ENCODE measurements around the gene NR2C2.
"Not testable (repeated sequence)": the region's sequence is repeated elsewhere in the genome, so short reads cannot be mapped to it uniquely, and the experiment has no call there.

GRCh38 chr3:14903501-14903900, 43.9 kb upstream of the NR2C2 start:
- TF ChIP-seq ZBTB33 (IDR thresholded peaks at IDR 0.05); CTCF (IDR thresholded peaks at IDR 0.05; ENCODE audit: low read depth, low read length, missing input control); RAD21 (IDR thresholded peaks at IDR 0.05); REST (IDR thresholded peaks at IDR 0.05); YY1 (IDR thresholded peaks at IDR 0.05); SP1 (IDR thresholded peaks at IDR 0.05); TAF1 (conservative IDR thresholded peaks at IDR 0.05); MAX (IDR thresholded peaks at IDR 0.05); JUND (IDR thresholded peaks at IDR 0.05); EGR1 (IDR thresholded peaks at IDR 0.05; ENCODE audit: low read depth in 2 of 2); ATF3 (IDR thresholded peaks at IDR 0.05); GABPA (IDR thresholded peaks at IDR 0.05 in 1 of 2, conservative IDR thresholded peaks at IDR 0.05 in 1 of 2); NR2F2 (IDR thresholded peaks at IDR 0.05); FOXA1 (IDR thresholded peaks at IDR 0.05): not testable (repeated sequence)
